ENCODE results near the gene CHTOP.
A peak's percentile ranks its signal among the peaks of the same experiment; 100 is the strongest.

Gene CHTOP

GRCh38 chr1:153670859-153671627 lies 37.2 kb downstream of the CHTOP start, which contains the start of gene ILF2:
TSS of gene ILF2 (minus strand) at chr1:153670993. CDS start at chr1:153670922, 71 bp downstream.
- no peak for TF ChIP-seq ZNF274 (IDR thresholded peaks at IDR 0.05; ENCODE audit: low read depth, low read length)
- peak within 1 kb of the TSS; percentile 98 for H3K4me3 ChIP-seq (ENCODE audit: low read length)

- peak overlapping the region; percentile 98 for H3K4me3 ChIP-seq (ENCODE audit: low read length)
Measured at GRCh38 chr1:153671628-153672353, 37.9 kb downstream of the CHTOP start.

- no peak overlapping the region for H3K4me3 ChIP-seq (ENCODE audit: low read length)
- no peak for TF ChIP-seq ZNF274 (IDR thresholded peaks at IDR 0.05; ENCODE audit: low read depth, low read length)
Measured at GRCh38 chr1:153673511-153673910, 39.6 kb downstream of the CHTOP start.

- H3K4me3 ChIP-seq (ENCODE audit: low read length), result peak overlapping the region; percentile 11; the same call in 1 of the 2 replicates
- TF ChIP-seq ZNF274 (IDR thresholded peaks at IDR 0.05; ENCODE audit: low read depth, low read length), result no peak
Measured at GRCh38 chr1:153677718-153678518, 44.1 kb downstream of the CHTOP start.

GRCh38 chr1:153678519-153679336 lies 44.9 kb downstream of the CHTOP start, which contains the start of gene NPR1:
TSS of gene NPR1 (plus strand) at chr1:153678688. CDS start at chr1:153679109, 421 bp downstream.
- peak within 1 kb of the TSS; percentile 11; the same call in 1 of the 2 replicates for H3K4me3 ChIP-seq (ENCODE audit: low read length)
- no peak for TF ChIP-seq ZNF274 (IDR thresholded peaks at IDR 0.05; ENCODE audit: low read depth, low read length)

- H3K4me3 ChIP-seq (ENCODE audit: low read length), result peak overlapping the region; percentile 11; the same call in 1 of the 2 replicates
- TF ChIP-seq ZNF274 (IDR thresholded peaks at IDR 0.05; ENCODE audit: low read depth, low read length), result no peak
Measured at GRCh38 chr1:153679337-153680119, 45.7 kb downstream of the CHTOP start.

- TF ChIP-seq ZNF274 (IDR thresholded peaks at IDR 0.05; ENCODE audit: low read depth, low read length), result no peak
- H3K4me3 ChIP-seq (ENCODE audit: low read length), result no peak overlapping the region
Measured at GRCh38 chr1:153680120-153680403, 46.2 kb downstream of the CHTOP start.

- H3K4me3 ChIP-seq (ENCODE audit: low read length), result no peak overlapping the region
- no peak for TF ChIP-seq ZNF274 (IDR thresholded peaks at IDR 0.05; ENCODE audit: low read depth, low read length)
Measured at GRCh38 chr1:153682730-153683129, 48.9 kb downstream of the CHTOP start.

- no peak overlapping the region for H3K4me3 ChIP-seq (ENCODE audit: low read length)
- TF ChIP-seq ZNF274 (IDR thresholded peaks at IDR 0.05; ENCODE audit: low read depth, low read length), result no peak
Measured at GRCh38 chr1:153683854-153684253, 50.0 kb downstream of the CHTOP start.

GRCh38 chr1:153684892-153685291 lies 51.0 kb downstream of the CHTOP start:
- TF ChIP-seq ZNF274 (IDR thresholded peaks at IDR 0.05; ENCODE audit: low read depth, low read length), result no peak

GRCh38 chr1:153685544-153686340 lies 51.9 kb downstream of the CHTOP start:
- no peak for TF ChIP-seq ZNF274 (IDR thresholded peaks at IDR 0.05; ENCODE audit: low read depth, low read length)
- no peak overlapping the region for H3K4me3 ChIP-seq (ENCODE audit: low read length)

More at GRCh38 chr1:153684892-153685291, 51.0 kb downstream of the CHTOP start:
- no peak overlapping the region for H3K4me3 ChIP-seq (ENCODE audit: low read length)
